HL-60 (cell line): ENCODE results near the gene PCDH15.

Experiments used
- DNase-seq, 2 experiments: peaks; one replicate each; pipeline ENCODE4 v3.0.0-alpha.2; 2010 to 2020; ENCODE audit warnings: low read depth in 1 of 2, low spot score in 1 of 2
- H3K27ac ChIP-seq: fragments of 250-450 bp; sonication (Bioruptor Pico); replicated peaks from 2 replicates; pipeline ENCODE4 v1.5.1; 2020; ENCODE audit warnings: mild to moderate bottlenecking, moderate library complexity
- H3K27me3 ChIP-seq: fragments of 250-450 bp; sonication (Bioruptor Pico); 2 replicates; pipeline ENCODE4 v1.5.1; 2021; ENCODE audit warnings: mild to moderate bottlenecking, moderate library complexity; ENCODE audit not compliant: insufficient read depth, poor library complexity, severe bottlenecking
- H3K4me3 ChIP-seq: replicated peaks from 2 replicates; pipeline ENCODE4 v1.5.1; 2011; ENCODE audit warnings: mild to moderate bottlenecking, control low read depth, low read length; ENCODE audit not compliant: insufficient read depth
- CTCF ChIP-seq: IDR thresholded peaks from one replicate; pipeline ENCODE4 v1.5.1; 2011; ENCODE audit warnings: low read length, control low read depth, inconsistent platforms; ENCODE audit not compliant: insufficient read depth
- GABPA ChIP-seq: IDR thresholded peaks from 2 replicates; pipeline ENCODE4 v1.6.1; 2012; ENCODE audit warnings: low read depth
- POLR2AphosphoS5 ChIP-seq: IDR thresholded peaks from 2 replicates; pipeline ENCODE4 v1.6.1; 2012; ENCODE audit warnings: low read depth
- REST ChIP-seq: IDR thresholded peaks from 2 replicates; pipeline ENCODE4 v1.6.1; 2012; ENCODE audit warnings: low read depth; ENCODE audit not compliant: insufficient replicate concordance
- SPI1 ChIP-seq: IDR thresholded peaks from 2 replicates; pipeline ENCODE4 v1.6.1; 2012; ENCODE audit warnings: low read depth, mild to moderate bottlenecking, borderline replicate concordance

The PCDH15 gene

GRCh38 chr10:54454271-54454670, 346.8 kb downstream of the PCDH15 start:
- no peak for TF ChIP-seq CTCF
- H3K4me3 ChIP-seq, result no peak overlapping the region
- DNase-seq, result no peak
- H3K27ac ChIP-seq, result no peak overlapping the region
- no peaks in the 10 kb centered on the region for H3K27me3 ChIP-seq

DNA sequence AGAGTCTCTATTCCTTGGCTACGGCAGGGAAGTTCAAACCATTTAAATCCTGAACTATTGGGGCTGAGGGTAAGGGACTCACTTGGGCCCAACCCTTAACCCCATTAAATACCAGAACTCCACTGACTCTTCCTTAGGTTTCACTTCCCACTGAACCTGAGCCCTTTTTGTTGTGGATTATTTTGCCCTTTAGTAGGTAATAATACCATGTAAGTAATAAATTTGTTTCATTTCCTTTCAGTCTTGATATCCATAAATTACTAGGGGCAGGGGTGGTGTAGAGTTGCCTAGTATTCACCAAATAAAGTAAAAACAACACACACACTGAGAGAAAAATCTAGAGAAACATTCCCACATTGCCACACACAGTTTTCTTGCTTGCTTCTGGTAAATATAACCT, 352.0 kb downstream of the PCDH15 start:
- TF ChIP-seq REST (no peak), POLR2AphosphoS5 (no peak), GABPA (no peak), CTCF (no peak), SPI1 (no peak)
- Histone ChIP-seq H3K4me3 (no peak overlapping the region), H3K27me3 (no peaks in the 10 kb centered on the region), H3K27ac (no peak overlapping the region)
- no peak for DNase-seq

DNA sequence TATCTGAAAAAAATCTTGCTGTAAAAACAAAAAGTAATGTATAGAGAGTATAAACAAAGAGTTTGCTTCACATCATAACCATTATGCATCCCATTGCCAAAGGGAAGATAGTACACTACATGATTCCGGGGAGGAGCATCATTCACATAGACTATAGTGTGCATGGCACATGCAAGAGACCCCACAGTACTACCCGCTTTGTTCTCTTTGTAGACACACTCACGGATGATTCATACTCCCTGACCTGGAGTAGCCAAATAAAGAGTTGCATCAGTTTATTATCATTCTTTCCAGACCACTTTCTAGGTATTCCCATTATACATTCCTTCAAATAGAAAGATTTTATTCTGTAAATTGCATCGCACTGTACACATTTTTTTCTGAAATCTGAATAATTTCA, 356.9 kb downstream of the PCDH15 start:
- no peak for DNase-seq
- Histone ChIP-seq H3K4me3 (no peak overlapping the region), H3K27ac (no peak overlapping the region), H3K27me3 (no peaks in the 10 kb centered on the region)
- TF ChIP-seq POLR2AphosphoS5, result no peak
- TF ChIP-seq REST, result no peak
- TF ChIP-seq GABPA, result no peak
- no peak for TF ChIP-seq CTCF
- TF ChIP-seq SPI1, result no peak

GRCh38 chr10:54441275-54441674, 359.8 kb downstream of the PCDH15 start:
- Histone ChIP-seq H3K4me3 (no peak overlapping the region), H3K27ac (no peak overlapping the region), H3K27me3 (no peaks in the 10 kb centered on the region)
- no peak for DNase-seq
- TF ChIP-seq REST, result no peak
- no peak for TF ChIP-seq POLR2AphosphoS5
- no peak for TF ChIP-seq CTCF
- TF ChIP-seq SPI1, result no peak
- no peak for TF ChIP-seq GABPA
